Adrenal gland (tissue), 12 donors: ENCODE results near the gene COPZ1. TPM values are rescaled to one million over a fixed set of nuclear protein-coding genes. Genes with fewer than 3 reads are reported as not detected.

Experiments
- DNase-seq, 7 donors: peaks; one replicate each; pipeline ENCODE4 v3.0.0-alpha.2; 2019 to 2020
- H3K27ac ChIP-seq, 5 donors: fragments of 200-600 bp; sonication (generic) in 4 of 5; 1 replicate in 3 of 5; 2 replicates in 2 of 5; pipeline versions ENCODE4 v1.5.1 to v1.8.0; 2016 to 2020; ENCODE audit warnings: mild to moderate bottlenecking in 1 of 5
- H3K27me3 ChIP-seq: fragments of 200-600 bp; 2 replicates; pipeline ENCODE4 v1.8.0; 2021
- H3K36me3 ChIP-seq, 2 donors: fragments of 200-600 bp; replicated peaks in 1 of 2; 1 replicate in 1 of 2; 2 replicates in 1 of 2; pipeline versions ENCODE4 v1.5.1 to v1.8.0; 2018 to 2022
- H3K4me1 ChIP-seq, 2 donors: fragments of 200-600 bp; replicated peaks in 1 of 2; 1 replicate in 1 of 2; 2 replicates in 1 of 2; pipeline versions ENCODE4 v1.5.1 to v1.8.0; 2018 to 2021
- H3K4me3 ChIP-seq, 4 donors: fragments of 200-600 bp; sonication (generic) in 3 of 4; one replicate each; pipeline ENCODE4 v1.5.1; 2016 to 2018
- H3K9me3 ChIP-seq, 3 donors: fragments of 200-600 bp; sonication (generic) in 1 of 3; replicated peaks in 1 of 3; 1 replicate in 2 of 3; 2 replicates in 1 of 3; pipeline versions ENCODE4 v1.5.1 to v1.8.0; 2016 to 2021
- CTCF ChIP-seq, 6 experiments: fragments of 450-650 bp in 4 of 6; fragments of 200-600 bp in 2 of 6; sonication (generic) in 1 of 6; IDR thresholded peaks; 1 replicate in 5 of 6; 2 replicates in 1 of 6; pipeline versions ENCODE4 v1.5.1 to v1.8.0; 2016 to 2021; ENCODE audit warnings: antibody characterized with exemption in 6 of 6, mild to moderate bottlenecking in 2 of 6, moderate library complexity in 1 of 6
- POLR2A ChIP-seq, 2 donors: fragments of 450-650 bp; IDR thresholded peaks; one replicate each; pipeline ENCODE4 v1.6.1; 2017; ENCODE audit warnings: antibody characterized with exemption in 2 of 2, mild to moderate bottlenecking in 2 of 2, moderate library complexity in 1 of 2
- WGBS, 4 donors: extraction: QIAGEN DNeasy Blood & Tissue Kit in 2 of 4; methylation state at CpG; one replicate each; pipeline versions ENCODE4 v1.1.5 to v1.1.7; 2013 to 2017; 5-methylcytosine and 5-hydroxymethylcytosine counted together
- intact Hi-C, 2 donors: fragments of 100-400 bp; cut with DNase I; formaldehyde crosslinking; loops; one replicate each; pipeline versions ENCODE4 v1.14.1 to v1.15.0; 2022 to 2023
- polyA plus RNA-seq, 3 donors: library from polyadenylated mRNA; stranded (reverse); fragments of 200-250 nt in 2 of 3; fragments of 350-450 nt in 1 of 3; fragmentation: Illumina TruSeq in 1 of 3; extraction: RNeasy Lipid Tissue Mini Kit (QIAGEN cat#74804) in 1 of 3; gene quantifications; one replicate each; pipeline ENCODE4 v1.2.3, GENCODE V29; 2013 to 2014
- total RNA-seq, 9 donors: library from RNA; depleted of rRNA in 4 of 9; stranded (reverse); fragments of >200 nt in 4 of 9; fragments of 120-200 nt in 1 of 9; fragmentation: NEBNext Ultra II Directional in 1 of 9; extraction: Animal tissue kit (Norgen Biotek cat#: 25700) in 1 of 9; gene quantifications; one replicate each; pipeline versions ENCODE4 v1.1.0 to v1.2.4, GENCODE V29; 2013 to 2023
- donor health status: healthy with polysubstance abuse.
- donor health status: Bipolar disorder and iron deficiency.
- donor health status: DM: yes; HTN: yes; CAD: no.
- donor health status: DM: no; HTN: no; CAD: no.
- donor health status: DM: no; HTN: no; CAD: no.
- donor health status: DM: yes; HTN: yes; CAD: no.

COPZ1 gene
- total and polyA plus RNA-seq, 12 donors, result 54.7 to 252 (median 152) TPM

- no peaks in the 10 kb centered on the region for H3K36me3 ChIP-seq
- peaks cover 6 to 9% of the 10 kb centered on the region in 2 donors for H3K4me1 ChIP-seq
- H3K27ac ChIP-seq, result peak overlapping the region in 3 of 5 donors; percentile 27 to 81 (median 47)
- WGBS, 4 donors, result 53 to 69% (median 62%) methylated on average over 7 to 10 of the region's 10 CpGs
- no peaks in the 10 kb centered on the region for H3K9me3 ChIP-seq
- no peaks in the 10 kb centered on the region for H3K27me3 ChIP-seq
- H3K4me3 ChIP-seq, result no peak overlapping the region
- TF ChIP-seq CTCF (IDR thresholded peaks at IDR 0.05), result no peak
- no peak for TF ChIP-seq POLR2A (IDR thresholded peaks at IDR 0.05)
- intact Hi-C loops, result no loop called here
- DNase-seq, result peak in 1 of 7 donors; percentile 30
These were observed 60.5 kb downstream of the COPZ1 start for GRCh38 chr12:54385251-54385914.

GRCh38 chr12:54386403-54387113, 61.6 kb downstream of the COPZ1 start:
- WGBS, 4 donors, result 75 to 89% (median 88%) methylated on average over 3 of the region's 3 CpGs
- Histone ChIP-seq H3K27ac (peak overlapping the region in 1 of 5 donors; percentile 81), H3K4me3 (no peak overlapping the region), H3K27me3 (no peaks in the 10 kb centered on the region), H3K4me1 (peaks cover 6 to 9% of the 10 kb centered on the region in 2 donors), H3K36me3 (no peaks in the 10 kb centered on the region), H3K9me3 (no peaks in the 10 kb centered on the region)
- intact Hi-C loops, result no loop called here
- DNase-seq, result no peak
- TF ChIP-seq POLR2A (IDR thresholded peaks at IDR 0.05), result no peak
- TF ChIP-seq CTCF (IDR thresholded peaks at IDR 0.05), result no peak

GRCh38 chr12:54387114-54387467, 62.2 kb downstream of the COPZ1 start:
- TF ChIP-seq CTCF (IDR thresholded peaks at IDR 0.05) (no peak), POLR2A (IDR thresholded peaks at IDR 0.05) (no peak)
- intact Hi-C loops, result no loop called here

GRCh38 chr12:54388237-54389133, 63.6 kb downstream of the COPZ1 start:
- Histone ChIP-seq H3K9me3 (no peaks in the 10 kb centered on the region), H3K4me3 (no peak overlapping the region), H3K27me3 (no peaks in the 10 kb centered on the region), H3K27ac (no peak overlapping the region), H3K36me3 (no peaks in the 10 kb centered on the region), H3K4me1 (peaks cover 6 to 9% of the 10 kb centered on the region in 2 donors)
- TF ChIP-seq CTCF (IDR thresholded peaks at IDR 0.05), result no peak
- no peak for TF ChIP-seq POLR2A (IDR thresholded peaks at IDR 0.05)
- no peak for DNase-seq
- WGBS, 4 donors, result 72 to 84% (median 81%) methylated on average over 4 of the region's 4 CpGs
- intact Hi-C loops, result no loop called here

More at GRCh38 chr12:54387114-54387467, 62.2 kb downstream of the COPZ1 start:
- Histone ChIP-seq H3K27ac (no peak overlapping the region), H3K27me3 (no peaks in the 10 kb centered on the region), H3K9me3 (no peaks in the 10 kb centered on the region), H3K4me3 (no peak overlapping the region), H3K36me3 (no peaks in the 10 kb centered on the region), H3K4me1 (peaks cover 6 to 9% of the 10 kb centered on the region in 2 donors)
- no peak for DNase-seq
- 87 to 100% (median 94%) methylated on average over 3 of the region's 3 CpGs for WGBS, 4 donors
